Stimulated activated CD4-positive, alpha-beta T cell treated with anti-CD3 and anti-CD28 coated beads, Interleukin-4, amount 100 ng/mL, for 48 hours (primary cell): ENCODE data around the gene RASSF4.
"Not testable (repeated sequence)": the region's sequence is repeated elsewhere in the genome, so short reads cannot be mapped to it uniquely, and the experiment has no call there.

ENCODE experiments used
- DNase-seq, 2 donors: peaks; one replicate each; pipeline ENCODE4 v3.0.0-alpha.2; 2020; ENCODE audit warnings: low read depth in 2 of 2

RASSF4 gene

DNA sequence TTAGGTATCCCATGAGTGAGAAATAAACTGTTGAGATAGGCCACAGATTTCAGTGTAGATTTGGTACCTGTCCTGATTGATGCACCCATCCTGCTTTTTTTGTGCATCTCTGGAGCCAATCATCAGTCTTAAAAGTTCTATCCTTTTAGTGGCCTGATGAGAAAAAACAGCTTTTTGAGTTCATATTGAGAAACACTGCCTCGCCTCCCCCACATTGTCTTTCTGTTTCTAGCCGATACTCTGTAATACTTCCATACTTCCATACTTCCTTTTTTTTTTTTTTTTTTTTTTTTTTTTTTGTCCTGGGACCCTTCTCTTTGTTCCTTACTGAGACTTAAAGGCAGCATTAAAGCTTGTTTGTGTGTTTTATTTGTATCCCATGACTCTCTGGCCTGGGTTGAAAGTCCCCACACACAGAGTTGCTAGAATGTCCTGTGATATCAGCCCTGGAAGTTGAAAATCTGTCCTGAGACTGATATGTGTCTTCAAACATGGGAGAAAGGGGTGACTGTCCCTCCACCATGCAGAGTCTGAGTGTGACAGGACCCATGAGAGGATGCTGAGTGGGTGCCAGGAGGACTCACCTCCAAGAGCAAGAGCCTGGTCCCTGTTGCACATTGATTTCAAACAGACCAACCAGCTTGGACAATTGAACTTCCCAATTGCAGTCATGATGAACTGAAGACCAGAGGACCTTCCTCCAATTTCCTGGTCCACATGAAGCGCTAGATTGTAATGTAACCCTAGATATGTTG lies 46.9 kb downstream of the RASSF4 start:
- no peak for DNase-seq

GRCh38 chr10:45008524-45009161 lies 49.0 kb downstream of the RASSF4 start:
- no peak for DNase-seq

GRCh38 chr10:45014557-45014956 lies 55.0 kb downstream of the RASSF4 start:
- not testable (repeated sequence) for DNase-seq

DNA sequence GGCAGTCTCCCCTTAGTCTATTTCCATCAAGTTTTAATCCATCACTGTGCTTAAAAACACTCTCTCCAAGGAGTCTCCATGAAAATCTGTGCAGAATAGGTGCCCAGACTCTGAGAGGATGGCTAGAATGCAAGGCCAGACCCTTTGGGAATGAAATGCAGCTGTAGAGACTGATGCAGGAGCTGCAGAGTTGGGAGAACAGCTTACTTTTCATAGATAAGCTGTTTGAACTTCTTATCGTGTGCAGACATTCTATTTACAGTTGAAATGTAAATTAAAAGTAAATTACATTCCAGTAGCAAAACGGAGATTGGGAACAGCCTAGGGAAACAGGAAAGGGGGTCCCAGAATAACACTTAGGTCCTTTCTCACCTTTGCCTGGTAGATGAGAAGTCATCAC lies 56.0 kb downstream of the RASSF4 start:
- no peak for DNase-seq

- DNase-seq, result no peak
Observed at GRCh38 chr10:45023426-45023825, 63.8 kb downstream of the RASSF4 start.

DNA sequence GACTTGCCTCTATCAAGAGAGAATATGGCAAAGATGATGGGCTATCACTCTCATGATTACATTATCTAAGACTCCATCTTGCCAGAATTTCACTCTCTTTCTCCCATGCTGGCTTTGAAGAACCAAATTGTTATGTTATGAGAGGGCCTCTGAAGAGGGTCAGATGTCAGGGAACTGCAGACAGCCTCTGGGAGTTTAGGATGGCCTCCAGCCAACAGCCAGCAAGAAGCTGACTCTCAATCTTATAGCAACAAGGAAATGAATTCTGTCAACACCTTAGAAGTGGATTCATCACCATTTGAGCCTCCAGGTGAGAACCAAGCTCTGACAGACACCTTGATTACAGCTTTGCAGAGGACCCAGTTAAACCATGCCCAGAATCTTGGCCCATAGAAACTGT lies 74.7 kb downstream of the RASSF4 start:
- no peak for DNase-seq

DNA sequence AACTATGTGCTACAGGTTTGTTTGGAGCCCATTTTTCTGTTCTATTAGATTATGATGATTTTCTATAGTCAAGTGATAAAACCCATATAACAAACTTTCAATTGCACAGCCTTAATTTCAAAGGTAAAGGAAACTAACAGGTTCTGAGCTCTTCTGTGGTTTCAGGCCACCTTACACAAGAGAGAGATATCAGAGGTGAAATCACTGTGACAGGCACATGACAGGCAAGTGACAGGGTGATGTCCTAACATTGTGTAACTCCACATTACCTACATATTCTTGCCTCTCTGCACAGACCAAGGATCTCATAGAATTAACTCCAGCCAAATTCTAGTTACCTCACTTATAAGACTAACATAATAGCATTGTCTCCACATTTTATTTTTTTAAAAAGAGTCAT lies 76.1 kb downstream of the RASSF4 start:
- no peak for DNase-seq

DNA sequence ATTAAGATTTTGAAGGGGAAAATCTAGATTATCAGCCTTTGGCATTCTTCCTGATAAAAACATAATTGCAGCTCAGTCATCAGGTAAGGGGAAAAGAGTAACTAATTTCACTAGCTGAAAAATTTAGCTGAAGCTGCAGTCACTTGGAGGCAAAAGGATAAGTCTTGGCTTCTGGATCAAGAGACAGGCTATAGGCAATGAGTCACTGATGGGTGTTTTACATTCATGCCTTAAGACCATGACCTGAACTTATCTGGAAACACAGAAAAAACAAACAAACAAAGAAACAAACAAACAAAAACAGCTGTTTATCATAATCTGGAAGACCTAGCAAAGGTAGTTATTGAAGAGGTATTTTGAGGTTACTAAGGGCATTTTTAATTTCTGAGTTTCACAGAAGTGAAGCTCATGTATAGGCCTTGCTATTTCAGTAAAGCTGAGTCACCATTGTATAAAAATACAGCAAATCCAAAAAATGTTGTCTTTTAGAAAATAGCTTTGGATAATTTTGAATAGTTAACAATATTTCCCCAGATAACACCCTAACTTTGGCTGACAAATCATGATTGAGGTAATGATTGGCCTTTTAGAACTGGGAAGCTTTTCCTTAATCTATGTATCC lies 81.4 kb downstream of the RASSF4 start:
- DNase-seq, result no peak

- DNase-seq, result no peak
Observed at GRCh38 chr10:45044290-45044689, 84.7 kb downstream of the RASSF4 start.
